Prostate gland (tissue), 2 donors: ENCODE data around the gene CFAP46. TPM values are rescaled to one million over a fixed set of nuclear protein-coding genes. Genes with fewer than 3 reads are reported as not detected.

ENCODE experiments used
- DNase-seq: peaks from one replicate; pipeline ENCODE4 v3.0.0-alpha.2; 2019; ENCODE audit warnings: low spot score
- H3K27ac ChIP-seq, 2 donors: fragments of 200-600 bp; sonication (generic); 2 replicates each; pipeline ENCODE4 v1.5.1; 2017 to 2019
- H3K27me3 ChIP-seq: fragments of 200-600 bp; sonication (generic); replicated peaks from 2 replicates; pipeline ENCODE4 v1.5.1; 2019; ENCODE audit not compliant: insufficient read depth
- H3K36me3 ChIP-seq, 2 donors: fragments of 200-600 bp; sonication (generic); 1 replicate in 1 of 2; 2 replicates in 1 of 2; pipeline versions ENCODE4 v1.5.1 to v1.8.1; 2017 to 2019
- H3K4me1 ChIP-seq: fragments of 200-600 bp; sonication (generic); replicated peaks from 2 replicates; pipeline ENCODE4 v1.5.1; 2019
- H3K4me3 ChIP-seq, 2 donors: fragments of 200-600 bp; sonication (generic); 2 replicates each; pipeline ENCODE4 v1.5.1; 2017 to 2019
- H3K9me3 ChIP-seq: fragments of 200-600 bp; sonication (generic); 2 replicates; pipeline ENCODE4 v1.5.1; 2017
- POLR2A ChIP-seq: fragments of 450-650 bp; IDR thresholded peaks from one replicate; pipeline ENCODE4 v1.6.1; 2016; ENCODE audit warnings: antibody characterized with exemption, mild to moderate bottlenecking
- POLR2AphosphoS5 ChIP-seq: sonication (generic); formaldehyde crosslinking; IDR thresholded peaks from one replicate; pipeline ENCODE4 v1.6.1; 2017; ENCODE audit warnings: antibody characterized with exemption
- WGBS: methylation state at CpG from one replicate; pipeline ENCODE4 v1.1.5; 2018; 5-methylcytosine and 5-hydroxymethylcytosine counted together
- intact Hi-C: fragments of 100-400 bp; cut with DNase I; formaldehyde crosslinking; loops from one replicate; pipeline ENCODE4 v1.14.2; 2022
- total RNA-seq, 2 donors: library from RNA; depleted of rRNA; stranded (reverse); fragments of >200 nt; gene quantifications; one replicate each; pipeline ENCODE4 v1.1.0, GENCODE V29; 2016
- TF ChIP-seq, protein P1 (sequence below), 4 experiments: fragments of 200-600 bp in 2 of 4; fragments of 450-650 bp in 2 of 4; sonication (generic) in 2 of 4; IDR thresholded peaks; 1 replicate in 3 of 4; 2 replicates in 1 of 4; pipeline ENCODE4 v1.5.1; 2016 to 2019; ENCODE audit warnings: antibody characterized with exemption in 4 of 4, mild to moderate bottlenecking in 2 of 4, moderate library complexity in 2 of 4

CFAP46 gene
- total RNA-seq, 2 donors from 2014 or later: 1.4 to 9.3 TPM

DNA sequence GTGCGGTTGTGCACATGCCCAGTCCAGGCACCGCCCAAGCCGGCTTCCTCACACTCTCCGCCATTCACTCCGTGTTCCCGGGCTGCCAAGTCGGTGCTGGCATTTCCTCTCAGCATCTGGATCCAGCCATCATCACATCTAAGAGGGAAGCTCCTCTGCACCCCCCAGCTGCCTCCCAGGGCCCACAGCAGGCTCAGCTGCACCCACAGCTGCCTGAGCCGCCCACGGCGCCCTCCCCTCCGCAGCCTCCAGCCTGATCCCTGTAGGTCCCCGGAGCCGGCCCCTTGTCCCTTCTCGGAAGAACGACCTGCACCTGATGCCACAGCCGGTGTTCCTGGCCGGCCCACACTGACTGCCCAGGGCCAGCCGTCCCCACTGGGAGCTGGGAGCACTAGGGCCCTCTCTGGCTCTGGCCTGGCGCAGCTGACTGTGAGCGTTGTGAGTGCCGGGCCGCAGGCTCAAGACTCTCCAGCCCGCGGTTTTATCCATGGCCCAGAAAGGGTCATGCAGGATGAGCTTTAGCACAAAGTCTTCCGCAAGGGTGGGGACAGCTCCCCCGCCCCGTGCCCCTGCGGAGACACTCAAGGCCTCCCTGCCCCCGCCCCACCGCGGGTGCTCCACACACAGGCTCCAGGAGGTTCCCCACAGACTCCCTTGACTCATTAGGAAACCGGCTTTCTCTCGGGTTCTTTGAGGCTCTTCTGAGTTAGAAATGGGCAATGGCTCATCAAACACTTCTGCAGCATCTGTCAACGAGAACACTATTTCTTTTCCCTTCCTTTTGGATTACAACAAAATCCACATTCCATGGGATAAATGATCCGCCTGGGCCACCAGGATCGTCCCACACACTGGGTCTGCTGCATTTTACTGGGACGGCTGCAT lies 31.2 kb downstream of the CFAP46 start:
- intact Hi-C loops: no loop called here
- no peaks in the 10 kb centered on the region for H3K27me3 ChIP-seq
- no peaks in the 10 kb centered on the region for H3K9me3 ChIP-seq
- no peak overlapping the region for H3K27ac ChIP-seq
- H3K4me1 ChIP-seq: no peaks in the 10 kb centered on the region
- no peak overlapping the region for H3K4me3 ChIP-seq
- H3K36me3 ChIP-seq: no peaks in the 10 kb centered on the region
- DNase-seq: no peak
- 70% methylated on average over 36 of the region's 37 CpGs for WGBS
- TF ChIP-seq POLR2A: no peak
- TF ChIP-seq, protein P1, sequence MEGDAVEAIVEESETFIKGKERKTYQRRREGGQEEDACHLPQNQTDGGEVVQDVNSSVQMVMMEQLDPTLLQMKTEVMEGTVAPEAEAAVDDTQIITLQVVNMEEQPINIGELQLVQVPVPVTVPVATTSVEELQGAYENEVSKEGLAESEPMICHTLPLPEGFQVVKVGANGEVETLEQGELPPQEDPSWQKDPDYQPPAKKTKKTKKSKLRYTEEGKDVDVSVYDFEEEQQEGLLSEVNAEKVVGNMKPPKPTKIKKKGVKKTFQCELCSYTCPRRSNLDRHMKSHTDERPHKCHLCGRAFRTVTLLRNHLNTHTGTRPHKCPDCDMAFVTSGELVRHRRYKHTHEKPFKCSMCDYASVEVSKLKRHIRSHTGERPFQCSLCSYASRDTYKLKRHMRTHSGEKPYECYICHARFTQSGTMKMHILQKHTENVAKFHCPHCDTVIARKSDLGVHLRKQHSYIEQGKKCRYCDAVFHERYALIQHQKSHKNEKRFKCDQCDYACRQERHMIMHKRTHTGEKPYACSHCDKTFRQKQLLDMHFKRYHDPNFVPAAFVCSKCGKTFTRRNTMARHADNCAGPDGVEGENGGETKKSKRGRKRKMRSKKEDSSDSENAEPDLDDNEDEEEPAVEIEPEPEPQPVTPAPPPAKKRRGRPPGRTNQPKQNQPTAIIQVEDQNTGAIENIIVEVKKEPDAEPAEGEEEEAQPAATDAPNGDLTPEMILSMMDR (IDR thresholded peaks at IDR 0.05): no peak

GRCh38 chr10:132910186-132910880 lies 32.0 kb downstream of the CFAP46 start:
- intact Hi-C loops: no loop called here
- Histone ChIP-seq H3K9me3 (no peaks in the 10 kb centered on the region), H3K36me3 (no peaks in the 10 kb centered on the region), H3K27me3 (no peaks in the 10 kb centered on the region), H3K4me1 (no peaks in the 10 kb centered on the region), H3K4me3 (no peak overlapping the region), H3K27ac (no peak overlapping the region)
- TF ChIP-seq POLR2A: no peak
- TF ChIP-seq POLR2AphosphoS5: no peak
- TF ChIP-seq, protein P1 (IDR thresholded peaks at IDR 0.05): no peak
- DNase-seq: no peak
- 86% methylated on average over 28 of the region's 28 CpGs for WGBS

DNA sequence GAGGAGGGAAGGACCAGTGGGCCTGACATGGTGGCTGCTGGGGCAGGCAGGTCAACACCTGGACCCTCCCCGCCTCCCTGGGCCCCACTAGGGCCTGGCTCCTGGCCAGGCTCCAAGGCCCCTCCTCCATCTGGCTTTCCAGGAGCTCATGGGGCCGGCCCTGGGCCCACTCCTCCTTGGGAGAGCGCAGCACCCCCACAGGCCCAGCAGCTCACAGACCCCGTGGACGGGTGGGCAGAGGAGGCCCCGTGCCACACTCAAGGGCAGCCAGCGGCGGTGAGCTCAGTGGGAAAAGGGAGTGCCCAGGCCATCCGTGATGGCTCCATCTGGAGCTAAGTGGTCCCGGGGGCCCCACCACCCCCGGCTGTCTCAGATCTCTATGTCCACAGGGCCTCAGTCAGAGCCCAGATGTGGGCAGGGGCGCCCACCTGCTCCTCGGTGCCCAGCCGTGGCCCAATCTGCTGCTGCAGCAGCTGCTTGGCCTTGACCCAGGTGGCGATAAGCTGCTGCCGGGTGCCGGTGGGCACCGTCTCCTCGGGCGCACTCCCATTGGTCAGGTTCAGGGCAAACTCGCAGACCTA lies 32.8 kb downstream of the CFAP46 start:
- no peak overlapping the region for H3K4me3 ChIP-seq
- WGBS: 90% methylated on average over 20 of the region's 21 CpGs
- TF ChIP-seq POLR2A: no peak
- TF ChIP-seq, protein P1 (IDR thresholded peaks at IDR 0.05): no peak
- TF ChIP-seq POLR2AphosphoS5: no peak
- H3K27ac ChIP-seq: no peak overlapping the region
- intact Hi-C loops: no loop called here
- H3K27me3 ChIP-seq: no peaks in the 10 kb centered on the region
- no peaks in the 10 kb centered on the region for H3K9me3 ChIP-seq
- no peaks in the 10 kb centered on the region for H3K4me1 ChIP-seq
- H3K36me3 ChIP-seq: no peaks in the 10 kb centered on the region
- DNase-seq: no peak

GRCh38 chr10:132908621-132909295 lies 33.6 kb downstream of the CFAP46 start:
- H3K27me3 ChIP-seq: no peaks in the 10 kb centered on the region
- TF ChIP-seq, protein P1 (IDR thresholded peaks at IDR 0.05): no peak
- no peak for TF ChIP-seq POLR2AphosphoS5
- TF ChIP-seq POLR2A: no peak
- WGBS: 91% methylated on average over 33 of the region's 33 CpGs
- H3K36me3 ChIP-seq: no peaks in the 10 kb centered on the region
- intact Hi-C loops: no loop called here
- H3K4me3 ChIP-seq: no peak overlapping the region
- H3K27ac ChIP-seq: no peak overlapping the region
- H3K4me1 ChIP-seq: no peaks in the 10 kb centered on the region
- DNase-seq: no peak
- H3K9me3 ChIP-seq: no peaks in the 10 kb centered on the region
